Measurements from ENCODE around the gene TMEM255B.
"Not testable (repeated sequence)": the region's sequence is repeated elsewhere in the genome, so short reads cannot be mapped to it uniquely, and the experiment has no call there.

Gene TMEM255B

GRCh38 chr13:113789167-113789566 lies 30.1 kb downstream of the TMEM255B start:
- Histone ChIP-seq H3K27me3 (ENCODE audit: insufficient read depth, low read depth) (peaks cover 18% of the 10 kb centered on the region; the same call in 1 of the 2 replicates), H4K20me1 (ENCODE audit: insufficient read depth) (no peaks in the 10 kb centered on the region), H3K4me1 (ENCODE audit: low read depth, poor library complexity, severe bottlenecking) (no peaks in the 10 kb centered on the region), H3K36me3 (ENCODE audit: insufficient read depth) (no peaks in the 10 kb centered on the region), H2AFZ (ENCODE audit: low read depth) (no peak overlapping the region), H3K4me3 (IDR thresholded peaks at IDR 0.05; ENCODE audit: insufficient read depth, low read depth, low read length) (no peak overlapping the region), H3K4me2 (no peak overlapping the region), H3K9ac (no peak overlapping the region), H3K27ac (no peak overlapping the region), H3K79me2 (ENCODE audit: insufficient read depth, low read depth) (no peaks in the 10 kb centered on the region)
- no peak for TF ChIP-seq CTCF (conservative IDR thresholded peaks at IDR 0.05; ENCODE audit: low read depth, low read length)

- H3K9ac ChIP-seq; H3K4me2 ChIP-seq; H3K4me1 ChIP-seq (ENCODE audit: low read depth, poor library complexity, severe bottlenecking); H3K36me3 ChIP-seq (ENCODE audit: insufficient read depth); H3K4me3 ChIP-seq (IDR thresholded peaks at IDR 0.05; ENCODE audit: insufficient read depth, low read depth, low read length); H2AFZ ChIP-seq (ENCODE audit: low read depth); H4K20me1 ChIP-seq (ENCODE audit: insufficient read depth); H3K27ac ChIP-seq; H3K79me2 ChIP-seq (ENCODE audit: insufficient read depth, low read depth): not testable (repeated sequence)
- H3K27me3 ChIP-seq (ENCODE audit: insufficient read depth, low read depth) = peaks cover 11% of the 10 kb centered on the region; the same call in 1 of the 2 replicates
Observed at GRCh38 chr13:113789931-113790330, 30.9 kb downstream of the TMEM255B start.

GRCh38 chr13:113791226-113791625 lies 32.2 kb downstream of the TMEM255B start:
- H3K4me3 ChIP-seq (IDR thresholded peaks at IDR 0.05; ENCODE audit: insufficient read depth, low read depth, low read length) = no peak overlapping the region
- H3K79me2 ChIP-seq (ENCODE audit: insufficient read depth, low read depth) = no peaks in the 10 kb centered on the region
- H3K9ac ChIP-seq = no peak overlapping the region
- H3K36me3 ChIP-seq (ENCODE audit: insufficient read depth) = no peaks in the 10 kb centered on the region
- peaks cover 4% of the 10 kb centered on the region; the same call in 1 of the 2 replicates for H3K27me3 ChIP-seq (ENCODE audit: insufficient read depth, low read depth)
- TF ChIP-seq CTCF (conservative IDR thresholded peaks at IDR 0.05; ENCODE audit: low read depth, low read length) = no peak
- no peaks in the 10 kb centered on the region for H4K20me1 ChIP-seq (ENCODE audit: insufficient read depth)
- H2AFZ ChIP-seq (ENCODE audit: low read depth) = no peak overlapping the region
- H3K4me2 ChIP-seq = no peak overlapping the region
- H3K4me1 ChIP-seq (ENCODE audit: low read depth, poor library complexity, severe bottlenecking) = no peaks in the 10 kb centered on the region
- no peak overlapping the region for H3K27ac ChIP-seq

GRCh38 chr13:113791761-113792160 lies 32.7 kb downstream of the TMEM255B start:
- Histone ChIP-seq H3K4me2 (no peak overlapping the region), H3K27ac (no peak overlapping the region), H3K27me3 (ENCODE audit: insufficient read depth, low read depth) (peaks cover 4% of the 10 kb centered on the region; the same call in 1 of the 2 replicates), H2AFZ (ENCODE audit: low read depth) (no peak overlapping the region), H3K9ac (no peak overlapping the region), H3K4me1 (ENCODE audit: low read depth, poor library complexity, severe bottlenecking) (no peaks in the 10 kb centered on the region), H3K79me2 (ENCODE audit: insufficient read depth, low read depth) (no peaks in the 10 kb centered on the region), H4K20me1 (ENCODE audit: insufficient read depth) (no peaks in the 10 kb centered on the region), H3K36me3 (ENCODE audit: insufficient read depth) (no peaks in the 10 kb centered on the region), H3K4me3 (IDR thresholded peaks at IDR 0.05; ENCODE audit: insufficient read depth, low read depth, low read length) (no peak overlapping the region)
- no peak for TF ChIP-seq CTCF (conservative IDR thresholded peaks at IDR 0.05; ENCODE audit: low read depth, low read length)

- Histone ChIP-seq H3K4me2 (no peak overlapping the region), H3K4me1 (ENCODE audit: low read depth, poor library complexity, severe bottlenecking) (no peaks in the 10 kb centered on the region), H4K20me1 (ENCODE audit: insufficient read depth) (no peaks in the 10 kb centered on the region), H3K36me3 (ENCODE audit: insufficient read depth) (no peaks in the 10 kb centered on the region), H3K9ac (no peak overlapping the region), H2AFZ (ENCODE audit: low read depth) (no peak overlapping the region), H3K4me3 (IDR thresholded peaks at IDR 0.05; ENCODE audit: insufficient read depth, low read depth, low read length) (no peak overlapping the region), H3K79me2 (ENCODE audit: insufficient read depth, low read depth) (no peaks in the 10 kb centered on the region), H3K27ac (no peak overlapping the region), H3K27me3 (ENCODE audit: insufficient read depth, low read depth) (peaks cover 4% of the 10 kb centered on the region; the same call in 1 of the 2 replicates)
- TF ChIP-seq CTCF (conservative IDR thresholded peaks at IDR 0.05; ENCODE audit: low read depth, low read length) = no peak
Observed at GRCh38 chr13:113792236-113792770, 33.3 kb downstream of the TMEM255B start.

Measured in KMS-11 (cell line).